ENCODE measurements around the gene TEX35.

GRCh38 chr1:178495741-178496409 lies 17.0 kb upstream of the TEX35 start:
- no peak for TF ChIP-seq CTCF (conservative IDR thresholded peaks at IDR 0.05 in 1 of 2, IDR thresholded peaks at IDR 0.05 in 1 of 2; ENCODE audit: extremely low read depth in 1 of 2, insufficient read depth in 1 of 2, low read depth in 1 of 2, low read length in 2 of 2)
- TF ChIP-seq EZH2 (IDR thresholded peaks at IDR 0.05; ENCODE audit: borderline replicate concordance, low read length), result no peak
